Subcutaneous adipose tissue (tissue), 4 donors: ENCODE measurements around the gene NPAS3. TPM values are rescaled to one million over a fixed set of nuclear protein-coding genes. Genes with fewer than 3 reads are reported as not detected.

ENCODE experiments used
- CTCF ChIP-seq: fragments of 450-650 bp; IDR thresholded peaks from one replicate; pipeline ENCODE4 v1.5.1; 2016; ENCODE audit warnings: low read depth, mild to moderate bottlenecking, control low read depth, antibody characterized with exemption, moderate library complexity
- total RNA-seq, 4 donors: library from RNA; depleted of rRNA; stranded (reverse); fragments of >200 nt; gene quantifications; one replicate each; pipeline ENCODE4 v1.1.0, GENCODE V29; 2016

Gene NPAS3
- total RNA-seq, 4 donors from 2014 or later: 0.51 to 1.3 (median 1.0) TPM

GRCh38 chr14:33364466-33364865, 425.8 kb downstream of the NPAS3 start:
- no peak for TF ChIP-seq CTCF

DNA sequence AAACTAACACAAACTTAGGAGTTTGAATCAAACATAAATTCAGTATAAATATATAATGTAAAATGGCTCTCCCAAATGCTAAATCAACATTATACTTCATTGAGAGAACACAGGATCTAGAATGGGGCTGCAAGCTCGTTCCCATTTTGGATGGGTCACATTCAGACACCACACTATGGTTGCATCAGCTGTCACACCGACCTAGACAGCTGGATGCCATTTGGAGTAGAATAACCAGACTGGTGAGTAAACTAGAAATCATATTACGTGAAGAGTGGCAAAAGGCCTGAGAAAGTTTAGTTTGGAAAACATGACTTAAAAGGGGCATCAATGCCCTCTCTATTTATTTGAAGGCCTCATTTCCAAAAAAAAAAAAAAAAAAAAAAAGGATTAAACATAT, 430.4 kb downstream of the NPAS3 start:
- TF ChIP-seq CTCF: no peak

DNA sequence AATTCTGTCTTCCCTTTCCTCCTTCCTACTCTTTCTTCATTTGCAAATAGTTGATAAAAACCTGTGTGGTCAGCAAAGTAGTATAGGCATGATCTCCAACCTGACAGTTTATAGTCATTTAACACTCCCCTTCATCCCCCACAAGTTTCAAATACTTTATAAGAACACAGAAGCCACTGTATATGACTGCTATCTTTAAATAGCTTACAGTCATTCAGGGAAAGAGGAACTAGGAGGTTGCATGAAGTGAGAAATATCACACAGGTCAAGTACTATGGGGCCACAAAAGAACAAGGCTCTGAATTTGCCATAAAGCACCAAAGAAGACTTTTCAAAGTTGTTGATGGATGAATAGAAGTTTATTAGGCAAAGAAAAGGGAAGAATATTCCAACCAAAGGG, 431.3 kb downstream of the NPAS3 start:
- TF ChIP-seq CTCF: no peak

DNA sequence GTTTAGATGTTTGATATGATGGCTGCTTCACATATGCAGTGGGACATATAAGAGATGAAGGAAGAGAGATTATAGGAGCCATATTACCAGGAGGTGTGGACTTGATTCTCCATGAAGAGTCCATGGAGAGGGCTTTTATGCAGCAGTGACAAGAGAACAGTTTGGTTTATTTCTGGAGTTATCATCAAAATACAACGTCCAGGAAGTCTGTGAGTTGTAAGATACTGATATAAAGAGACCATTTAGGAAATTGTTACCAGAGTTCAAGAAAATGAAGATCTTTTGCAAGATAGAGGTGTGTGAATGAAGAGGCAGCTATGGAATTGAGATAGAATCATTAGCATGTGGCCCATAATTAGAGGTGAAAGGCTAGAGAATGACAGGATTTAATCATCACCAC, 431.7 kb downstream of the NPAS3 start:
- no peak for TF ChIP-seq CTCF

- TF ChIP-seq CTCF: no peak
These were observed 436.5 kb downstream of the NPAS3 start for GRCh38 chr14:33375196-33375595.

GRCh38 chr14:33375786-33376185, 437.1 kb downstream of the NPAS3 start:
- TF ChIP-seq CTCF: no peak

DNA sequence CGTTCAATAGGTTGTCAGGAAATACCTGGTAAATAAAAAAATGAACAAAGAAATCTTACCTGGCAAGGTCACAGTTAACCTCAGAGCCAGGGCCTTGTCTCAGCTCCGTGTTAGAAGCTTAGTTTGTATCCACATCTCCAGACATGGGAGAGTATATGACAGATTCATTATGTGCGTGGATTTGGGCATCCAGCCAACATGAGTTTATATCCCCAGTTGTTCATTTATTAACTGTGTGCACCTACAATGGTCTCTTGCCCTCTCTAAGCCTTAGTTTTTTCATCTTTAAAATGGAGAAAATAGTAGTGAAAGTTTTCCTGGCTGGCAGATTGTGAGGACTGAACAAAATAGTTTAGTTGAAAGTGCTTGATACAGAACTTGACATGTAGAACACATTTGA, 437.8 kb downstream of the NPAS3 start:
- no peak for TF ChIP-seq CTCF
